NK-92 treated with Interleukin-12 subunit alpha and Interleukin-12 subunit beta, amount 100 ng/mL, for 24 hours (cell line): ENCODE data around the gene CACNA1C.

Experiments
- DNase-seq: peaks from one replicate; lab custom pipeline; 2025; lab: John Stamatoyannopoulos, UW

The CACNA1C gene

DNA sequence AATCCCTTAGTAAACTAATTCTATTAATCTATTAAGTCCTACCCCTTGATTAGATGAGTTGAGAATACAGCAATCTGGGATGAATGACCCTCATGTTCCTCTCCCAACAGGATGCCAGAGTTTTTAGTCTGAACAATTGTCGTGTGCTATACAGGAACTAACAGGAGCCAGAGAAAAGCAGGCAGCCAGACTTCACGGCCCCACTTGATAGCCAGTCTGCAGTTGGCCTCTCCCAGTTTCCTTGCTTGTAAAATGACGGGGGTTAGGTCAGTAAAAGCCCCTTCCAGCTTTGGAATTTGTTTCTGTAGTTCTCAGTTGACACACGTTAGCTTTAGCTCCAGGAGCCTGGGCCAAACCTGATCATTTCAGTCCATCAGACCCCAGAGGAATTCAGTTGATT, 475.2 kb downstream of the CACNA1C start:
- DNase-seq, result no peak

GRCh38 chr12:2529807-2530206, 477.0 kb downstream of the CACNA1C start:
- DNase-seq, result no peak

GRCh38 chr12:2531371-2531770, 478.6 kb downstream of the CACNA1C start:
- no peak for DNase-seq

DNA sequence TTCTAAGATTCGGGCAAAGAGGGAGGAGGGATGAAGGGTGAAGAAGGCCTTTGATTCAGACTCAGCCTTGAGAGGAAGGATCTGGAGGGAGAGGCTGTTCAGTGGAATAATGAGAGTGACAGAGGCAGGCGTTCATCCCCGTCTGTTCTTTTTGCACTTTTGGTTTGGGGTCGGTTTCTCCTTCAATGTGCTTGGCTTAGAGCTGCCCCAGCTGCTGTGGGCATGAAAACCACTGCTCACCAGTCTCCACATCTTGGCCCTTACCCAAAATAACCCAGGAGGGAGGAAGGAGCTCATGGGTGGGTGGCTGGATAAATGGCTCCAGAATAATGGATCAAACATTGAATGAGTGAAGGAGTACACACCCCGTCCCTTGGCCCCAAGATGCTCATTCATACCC, 480.2 kb downstream of the CACNA1C start:
- no peak for DNase-seq

DNA sequence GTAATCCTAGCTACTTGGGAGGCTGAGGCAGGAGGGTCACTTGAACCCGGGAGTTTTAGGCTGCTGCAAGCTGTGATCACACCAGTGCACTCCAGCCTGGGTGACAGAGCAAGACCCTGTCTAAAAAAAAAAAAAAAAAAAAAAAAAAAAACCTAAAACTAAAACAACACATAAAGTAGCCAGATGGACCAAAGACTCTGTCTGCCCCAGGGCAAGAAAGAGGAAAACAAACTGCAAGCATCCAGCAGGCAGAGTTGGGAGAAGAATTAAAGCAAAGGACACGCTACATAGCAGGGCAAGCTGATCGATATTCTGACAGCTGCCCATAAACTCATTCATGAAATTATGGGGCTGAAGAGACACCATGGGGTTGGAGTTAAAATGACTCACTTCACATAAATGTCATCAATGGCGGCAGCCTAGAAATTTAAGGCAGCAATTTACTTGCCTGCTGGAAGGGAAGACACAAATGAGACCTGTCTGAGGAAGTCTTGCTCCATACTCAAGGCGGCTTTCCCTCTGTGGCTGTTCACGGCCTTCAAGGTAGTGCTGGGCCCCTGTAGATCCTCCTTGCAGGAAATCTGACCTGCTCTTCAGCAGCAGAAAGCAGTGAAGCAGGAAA, 482.9 kb downstream of the CACNA1C start:
- DNase-seq, result no peak

- no peak for DNase-seq
These were observed 483.9 kb downstream of the CACNA1C start for GRCh38 chr12:2536724-2537123.

GRCh38 chr12:2537868-2538541, 485.2 kb downstream of the CACNA1C start:
- DNase-seq, result no peak

- no peak for DNase-seq
These were observed 487.2 kb downstream of the CACNA1C start for GRCh38 chr12:2539938-2540337.

DNA sequence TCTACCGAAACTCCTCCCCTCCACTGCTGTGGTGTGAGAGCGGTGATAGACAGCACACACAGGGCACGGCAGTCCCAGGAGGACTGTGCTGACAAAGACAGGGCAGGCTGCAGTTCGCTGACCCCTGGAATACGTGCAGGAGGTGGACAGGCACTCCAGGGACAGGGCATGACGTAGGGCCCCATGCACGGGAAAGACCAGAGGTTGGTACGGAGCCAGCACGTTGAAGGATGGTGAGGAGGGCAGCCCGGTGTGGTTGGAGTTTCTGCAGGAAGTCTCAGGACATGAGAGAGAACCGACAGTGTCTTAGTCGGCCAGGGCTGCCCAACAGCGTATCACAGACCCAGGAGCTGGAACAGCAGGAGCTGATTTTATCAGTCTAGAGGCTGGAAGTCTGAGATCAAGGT, 487.8 kb downstream of the CACNA1C start:
- DNase-seq, result no peak

- no peak for DNase-seq
These were observed 488.9 kb downstream of the CACNA1C start for GRCh38 chr12:2541631-2542204.

DNA sequence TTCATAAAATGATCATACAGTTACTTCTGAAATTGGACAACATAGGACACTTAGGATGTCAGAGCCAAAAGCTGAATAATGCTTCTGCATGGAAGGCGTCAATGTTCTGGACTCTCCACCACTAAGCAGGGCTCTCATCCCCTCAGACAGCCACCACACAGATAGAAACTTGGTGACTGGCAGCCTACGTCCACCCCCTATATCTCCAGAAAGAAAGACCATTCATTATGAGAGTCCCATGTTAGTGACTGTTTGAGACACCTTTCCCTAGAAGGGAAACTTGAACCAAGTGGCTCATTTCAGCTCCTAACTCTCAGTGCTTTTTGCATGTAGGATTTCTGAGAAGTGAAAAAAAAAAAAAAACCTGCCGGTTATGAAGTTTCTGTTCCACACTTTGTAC, 491.0 kb downstream of the CACNA1C start:
- DNase-seq, result no peak

GRCh38 chr12:2544230-2544629, 491.4 kb downstream of the CACNA1C start:
- no peak for DNase-seq

GRCh38 chr12:2547273-2548044, 494.7 kb downstream of the CACNA1C start:
- no peak for DNase-seq

GRCh38 chr12:2548081-2548480, 495.3 kb downstream of the CACNA1C start:
- no peak for DNase-seq

- no peak for DNase-seq
These were observed 498.0 kb downstream of the CACNA1C start for GRCh38 chr12:2550561-2551411.

DNA sequence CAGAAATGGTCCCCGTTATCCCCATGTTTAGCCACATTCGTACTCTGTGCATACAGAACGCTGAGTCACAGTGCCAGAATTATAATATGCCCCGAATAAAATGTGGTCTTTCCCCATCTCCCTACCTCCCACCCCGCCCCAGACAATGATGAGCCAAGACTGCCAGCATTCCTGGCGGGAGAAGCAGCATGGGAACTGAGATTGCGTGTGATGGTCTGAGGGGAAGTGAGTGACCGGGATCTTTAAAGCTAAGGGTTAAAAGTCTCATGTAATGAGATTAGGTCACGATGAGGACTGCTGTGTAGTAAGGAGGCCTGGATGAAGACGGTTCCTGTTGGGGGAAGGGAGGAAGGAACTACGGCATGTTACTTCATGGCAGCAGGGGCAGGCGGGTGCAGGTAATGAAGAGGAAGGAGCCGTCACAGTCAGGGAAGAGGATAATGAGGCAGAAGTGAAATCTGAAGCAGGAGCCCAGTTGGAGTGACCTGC, 498.7 kb downstream of the CACNA1C start:
- DNase-seq, result no peak

GRCh38 chr12:2552000-2552756, 499.4 kb downstream of the CACNA1C start:
- no peak for DNase-seq

DNA sequence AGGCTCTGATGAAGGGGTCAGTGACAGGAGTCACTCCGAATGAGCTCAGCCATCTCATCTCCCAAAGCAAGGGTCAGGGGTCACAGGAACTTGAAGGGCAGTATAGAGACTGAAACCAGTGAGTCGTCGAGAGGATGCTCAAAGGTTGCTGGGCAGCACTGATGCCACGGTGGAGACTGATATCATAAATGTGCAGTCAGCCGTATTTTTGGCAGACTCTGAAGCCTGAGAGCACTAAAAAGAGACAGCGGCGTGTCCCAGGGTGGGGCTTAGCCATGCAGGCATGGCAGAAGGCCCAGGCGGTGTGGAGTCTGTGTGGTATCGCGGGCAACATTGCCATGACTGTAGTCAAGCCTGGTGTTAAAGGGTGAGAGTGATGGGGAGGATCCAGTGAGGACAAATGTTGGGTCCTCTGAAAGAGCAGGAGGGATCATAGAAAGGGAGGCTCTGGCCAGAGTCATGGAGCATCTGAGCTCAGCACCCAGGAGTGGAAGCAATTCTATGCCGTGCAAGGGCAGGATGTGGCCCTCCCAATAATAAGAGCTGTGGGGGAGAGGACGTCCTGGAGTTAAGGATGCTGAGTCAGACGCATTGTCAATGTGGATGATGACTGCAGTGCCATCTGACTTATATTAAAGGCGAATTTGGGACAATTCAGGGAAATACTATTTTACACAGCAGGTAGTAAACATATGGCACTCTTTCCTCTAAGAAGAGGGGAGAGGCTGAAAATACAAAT, 500.8 kb downstream of the CACNA1C start:
- DNase-seq, result no peak

GRCh38 chr12:2555487-2556082, 502.8 kb downstream of the CACNA1C start:
- DNase-seq, result no peak

DNA sequence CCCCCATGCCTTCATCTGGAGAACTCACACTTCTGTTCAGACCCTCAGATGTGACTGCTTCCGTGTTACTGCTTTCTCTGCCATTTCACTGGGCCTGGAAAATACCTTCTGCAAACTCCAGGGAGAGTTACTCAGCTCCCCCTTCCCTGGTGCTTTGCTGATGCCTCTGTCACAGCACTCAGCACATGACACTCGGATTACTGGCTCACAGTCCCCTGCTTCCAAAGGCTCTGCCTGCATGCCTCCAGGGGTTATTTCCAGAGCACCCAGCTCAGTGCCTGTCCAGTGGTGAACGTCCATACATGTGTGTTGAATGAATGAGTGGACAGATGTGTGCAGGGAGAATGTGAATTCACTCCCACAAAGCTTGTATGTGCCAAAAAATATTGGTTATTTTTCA, 504.8 kb downstream of the CACNA1C start:
- no peak for DNase-seq
